Lower lobe of right lung (tissue), 2 donors: ENCODE results near the gene TNFRSF6B. TPM values are rescaled to one million over a fixed set of nuclear protein-coding genes. Genes with fewer than 3 reads are reported as not detected.

Source experiments
- ATAC-seq, 2 donors: fragments of 200-7000 bp; cut with Tn5 transposase; one replicate each; pipeline ENCODE4 v1.9.1; 2020 to 2022; ENCODE audit warnings: mild to moderate bottlenecking in 2 of 2, moderate library complexity in 2 of 2
- DNase-seq: peaks from one replicate; pipeline ENCODE4 v3.0.0-alpha.2; 2020
- H3K27ac ChIP-seq: fragments of 200-600 bp; one replicate; pipeline ENCODE4 v1.8.0; 2022
- H3K27me3 ChIP-seq: fragments of 200-600 bp; one replicate; pipeline ENCODE4 v1.8.0; 2022; ENCODE audit warnings: low read depth
- H3K36me3 ChIP-seq: fragments of 200-600 bp; one replicate; pipeline ENCODE4 v1.8.0; 2022; ENCODE audit warnings: mild to moderate bottlenecking
- H3K4me1 ChIP-seq: fragments of 200-600 bp; one replicate; pipeline ENCODE4 v1.8.0; 2022
- H3K4me3 ChIP-seq: fragments of 200-600 bp; one replicate; pipeline ENCODE4 v1.8.0; 2022; ENCODE audit warnings: mild to moderate bottlenecking
- H3K9me3 ChIP-seq: fragments of 200-600 bp; one replicate; pipeline ENCODE4 v1.8.0; 2022
- intact Hi-C: fragments of 100-400 bp; cut with DNase I; formaldehyde crosslinking; loops from one replicate; pipeline ENCODE4 v1.11.0; 2022
- total RNA-seq: library from RNA; stranded (reverse); fragmentation: NEBNext Ultra II Directional; extraction: Animal tissue kit (Norgen Biotek cat#: 25700); gene quantifications from one replicate; pipeline ENCODE4 v1.2.1, GENCODE V29; 2021
- TF ChIP-seq, protein P1 (sequence below): fragments of 200-600 bp; IDR thresholded peaks from one replicate; pipeline ENCODE4 v1.8.0; 2022; ENCODE audit warnings: antibody characterized with exemption, mild to moderate bottlenecking
- donor health status: DM: no; HTN: yes; CAD: no; lungs with severe emphysema.

The TNFRSF6B gene
- total RNA-seq, 1 donor from 2014 or later = 5.3 TPM

DNA sequence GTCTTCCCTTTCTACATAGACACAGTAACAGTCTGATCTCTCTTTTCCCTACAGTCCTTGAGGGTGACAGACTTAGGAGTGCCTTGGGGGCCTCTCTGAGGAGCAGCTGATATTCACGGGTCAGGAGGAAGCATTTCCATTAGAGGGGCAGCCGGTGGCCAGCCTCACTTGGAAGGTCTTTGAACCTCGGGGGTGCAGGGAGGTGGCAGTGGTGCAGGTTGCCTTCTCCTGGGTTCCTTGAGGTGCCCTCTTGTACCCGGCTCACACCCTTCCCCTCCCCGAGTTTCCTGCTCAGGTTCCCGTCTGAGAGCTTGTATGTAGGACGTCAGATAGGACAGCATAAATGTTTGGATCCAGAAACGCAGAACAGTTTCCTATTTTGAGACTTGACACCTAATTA is 35.8 kb upstream of the TNFRSF6B start:
- H3K36me3 ChIP-seq = peaks cover 36% of the 10 kb centered on the region
- H3K9me3 ChIP-seq = no peaks in the 10 kb centered on the region
- intact Hi-C loops = no loop called here
- no peak overlapping the region for H3K27ac ChIP-seq
- TF ChIP-seq, protein P1, sequence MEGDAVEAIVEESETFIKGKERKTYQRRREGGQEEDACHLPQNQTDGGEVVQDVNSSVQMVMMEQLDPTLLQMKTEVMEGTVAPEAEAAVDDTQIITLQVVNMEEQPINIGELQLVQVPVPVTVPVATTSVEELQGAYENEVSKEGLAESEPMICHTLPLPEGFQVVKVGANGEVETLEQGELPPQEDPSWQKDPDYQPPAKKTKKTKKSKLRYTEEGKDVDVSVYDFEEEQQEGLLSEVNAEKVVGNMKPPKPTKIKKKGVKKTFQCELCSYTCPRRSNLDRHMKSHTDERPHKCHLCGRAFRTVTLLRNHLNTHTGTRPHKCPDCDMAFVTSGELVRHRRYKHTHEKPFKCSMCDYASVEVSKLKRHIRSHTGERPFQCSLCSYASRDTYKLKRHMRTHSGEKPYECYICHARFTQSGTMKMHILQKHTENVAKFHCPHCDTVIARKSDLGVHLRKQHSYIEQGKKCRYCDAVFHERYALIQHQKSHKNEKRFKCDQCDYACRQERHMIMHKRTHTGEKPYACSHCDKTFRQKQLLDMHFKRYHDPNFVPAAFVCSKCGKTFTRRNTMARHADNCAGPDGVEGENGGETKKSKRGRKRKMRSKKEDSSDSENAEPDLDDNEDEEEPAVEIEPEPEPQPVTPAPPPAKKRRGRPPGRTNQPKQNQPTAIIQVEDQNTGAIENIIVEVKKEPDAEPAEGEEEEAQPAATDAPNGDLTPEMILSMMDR = no peak
- ATAC-seq (no peak), DNase-seq (no peak)
- H3K4me1 ChIP-seq = peaks cover 18% of the 10 kb centered on the region
- H3K27me3 ChIP-seq = no peaks in the 10 kb centered on the region
- no peak overlapping the region for H3K4me3 ChIP-seq

GRCh38 chr20:63661108-63661507 is 35.3 kb upstream of the TNFRSF6B start:
- intact Hi-C loops = no loop called here
- Histone ChIP-seq H3K9me3 (no peaks in the 10 kb centered on the region), H3K36me3 (peaks cover 41% of the 10 kb centered on the region), H3K4me1 (peaks cover 18% of the 10 kb centered on the region), H3K4me3 (no peak overlapping the region), H3K27ac (no peak overlapping the region), H3K27me3 (no peaks in the 10 kb centered on the region)
- TF ChIP-seq, protein P1 = no peak
- DNase-seq (no peak), ATAC-seq (no peak)

- Histone ChIP-seq H3K36me3 (peaks cover 51% of the 10 kb centered on the region), H3K27me3 (no peaks in the 10 kb centered on the region), H3K4me3 (no peak overlapping the region), H3K9me3 (no peaks in the 10 kb centered on the region), H3K4me1 (peaks cover 18% of the 10 kb centered on the region), H3K27ac (no peak overlapping the region)
- DNase-seq (no peak), ATAC-seq (no peak)
- TF ChIP-seq, protein P1 = no peak
- intact Hi-C loops = no loop called here
Observed at GRCh38 chr20:63661959-63662812, 34.3 kb upstream of the TNFRSF6B start.

- ATAC-seq = no peak
- Histone ChIP-seq H3K27ac (no peak overlapping the region), H3K9me3 (no peaks in the 10 kb centered on the region), H3K4me1 (peaks cover 13% of the 10 kb centered on the region), H3K4me3 (no peak overlapping the region), H3K36me3 (peaks cover 58% of the 10 kb centered on the region), H3K27me3 (no peaks in the 10 kb centered on the region)
- TF ChIP-seq, protein P1 = no peak
- no peak for DNase-seq
- intact Hi-C loops = no loop called here
Observed at GRCh38 chr20:63662813-63663189, 33.7 kb upstream of the TNFRSF6B start.

DNA sequence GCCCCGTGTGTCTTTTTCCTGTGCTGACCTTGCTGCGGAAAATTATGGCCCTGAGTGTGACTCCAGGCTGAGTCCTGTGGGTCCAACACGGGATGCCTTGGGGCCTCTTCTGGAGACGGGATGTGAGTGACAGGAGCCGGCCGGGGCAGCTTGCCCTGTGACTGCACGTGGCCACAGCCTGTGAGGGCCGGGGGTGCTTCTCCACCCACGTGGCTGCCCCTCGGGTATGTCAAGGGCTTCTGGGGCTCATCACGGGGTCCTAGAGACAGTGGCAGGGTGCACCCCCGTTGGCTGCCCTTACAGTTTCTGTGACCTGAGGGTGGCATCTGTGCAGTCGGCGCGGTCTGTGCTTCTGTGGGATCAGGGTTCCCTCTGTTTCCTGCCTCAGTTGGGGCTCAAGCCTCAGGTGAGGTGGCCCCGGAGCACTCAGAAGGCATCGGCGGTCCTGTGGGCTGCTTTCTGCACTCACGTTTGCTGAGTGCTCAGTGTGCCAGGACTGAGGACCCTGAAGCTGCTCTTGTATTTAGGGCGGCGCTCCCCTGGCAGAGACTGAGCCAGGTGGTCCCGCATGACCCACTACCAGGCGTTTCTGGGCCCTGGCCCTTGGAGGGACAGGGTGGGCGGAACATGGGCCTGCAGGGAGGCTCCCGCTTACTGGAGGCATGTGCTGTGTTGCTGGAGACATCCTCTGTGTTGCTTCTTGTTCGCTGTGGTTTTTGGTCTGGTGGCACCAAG is 33.0 kb upstream of the TNFRSF6B start:
- Histone ChIP-seq H3K27ac (no peak overlapping the region), H3K36me3 (peaks cover 64% of the 10 kb centered on the region), H3K4me1 (peaks cover 10% of the 10 kb centered on the region), H3K4me3 (no peak overlapping the region), H3K9me3 (no peaks in the 10 kb centered on the region), H3K27me3 (no peaks in the 10 kb centered on the region)
- ATAC-seq (no peak), DNase-seq (no peak)
- intact Hi-C loops = no loop called here
- TF ChIP-seq, protein P1 = no peak
